ENCODE data around the gene AZIN2.

GRCh38 chr1:33089457-33089856 lies 8.5 kb downstream of the AZIN2 start:
- TF ChIP-seq CTCF (IDR thresholded peaks at IDR 0.05) (no peak), POLR2AphosphoS5 (IDR thresholded peaks at IDR 0.05; ENCODE audit: low read depth, low read length) (no peak)
- TF ChIP-seq, protein P1, sequence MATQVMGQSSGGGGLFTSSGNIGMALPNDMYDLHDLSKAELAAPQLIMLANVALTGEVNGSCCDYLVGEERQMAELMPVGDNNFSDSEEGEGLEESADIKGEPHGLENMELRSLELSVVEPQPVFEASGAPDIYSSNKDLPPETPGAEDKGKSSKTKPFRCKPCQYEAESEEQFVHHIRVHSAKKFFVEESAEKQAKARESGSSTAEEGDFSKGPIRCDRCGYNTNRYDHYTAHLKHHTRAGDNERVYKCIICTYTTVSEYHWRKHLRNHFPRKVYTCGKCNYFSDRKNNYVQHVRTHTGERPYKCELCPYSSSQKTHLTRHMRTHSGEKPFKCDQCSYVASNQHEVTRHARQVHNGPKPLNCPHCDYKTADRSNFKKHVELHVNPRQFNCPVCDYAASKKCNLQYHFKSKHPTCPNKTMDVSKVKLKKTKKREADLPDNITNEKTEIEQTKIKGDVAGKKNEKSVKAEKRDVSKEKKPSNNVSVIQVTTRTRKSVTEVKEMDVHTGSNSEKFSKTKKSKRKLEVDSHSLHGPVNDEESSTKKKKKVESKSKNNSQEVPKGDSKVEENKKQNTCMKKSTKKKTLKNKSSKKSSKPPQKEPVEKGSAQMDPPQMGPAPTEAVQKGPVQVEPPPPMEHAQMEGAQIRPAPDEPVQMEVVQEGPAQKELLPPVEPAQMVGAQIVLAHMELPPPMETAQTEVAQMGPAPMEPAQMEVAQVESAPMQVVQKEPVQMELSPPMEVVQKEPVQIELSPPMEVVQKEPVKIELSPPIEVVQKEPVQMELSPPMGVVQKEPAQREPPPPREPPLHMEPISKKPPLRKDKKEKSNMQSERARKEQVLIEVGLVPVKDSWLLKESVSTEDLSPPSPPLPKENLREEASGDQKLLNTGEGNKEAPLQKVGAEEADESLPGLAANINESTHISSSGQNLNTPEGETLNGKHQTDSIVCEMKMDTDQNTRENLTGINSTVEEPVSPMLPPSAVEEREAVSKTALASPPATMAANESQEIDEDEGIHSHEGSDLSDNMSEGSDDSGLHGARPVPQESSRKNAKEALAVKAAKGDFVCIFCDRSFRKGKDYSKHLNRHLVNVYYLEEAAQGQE (IDR thresholded peaks at IDR 0.05; ENCODE audit: insufficient read depth in 1 of 2, low read depth in 2 of 2, low read length in 1 of 2), result no peak

Data from Panc1 (cell line).